ENCODE measurements around the gene TNFAIP1. TPM values are rescaled to one million over a fixed set of nuclear protein-coding genes. Genes with fewer than 3 reads are reported as not detected.

The TNFAIP1 gene
- total and polyA plus RNA-seq, 2 donors (not counting 1 experiment from before 2014, with no cell fraction given), result 23.0 to 40.7 TPM

DNA sequence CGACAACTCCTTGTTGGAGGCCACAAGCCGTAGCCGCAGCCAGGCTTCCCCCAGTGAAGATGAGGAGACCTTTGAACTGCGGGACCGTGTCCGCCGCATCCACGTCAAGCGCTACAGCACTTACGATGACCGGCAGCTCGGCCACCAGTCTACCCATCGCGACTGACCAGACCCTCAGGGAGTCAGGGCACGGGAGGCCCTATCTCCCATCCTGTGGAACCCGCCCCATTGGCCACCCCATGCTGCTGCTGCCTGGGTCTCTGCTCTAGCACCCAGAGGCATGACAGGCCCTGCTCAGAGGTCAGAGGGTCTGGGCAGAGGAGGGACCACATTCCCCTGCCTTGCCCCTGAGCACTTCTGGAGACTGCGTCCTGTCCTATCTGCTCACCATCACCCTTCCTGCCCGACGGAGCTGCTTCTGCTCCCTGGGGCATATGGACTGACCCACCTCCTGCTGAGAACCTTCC is 8.9 kb downstream of the TNFAIP1 start:
- H3K27ac ChIP-seq (ENCODE audit: insufficient read depth, low read length), result no peak overlapping the region
- H3K36me3 ChIP-seq (ENCODE audit: control insufficient read depth, insufficient read depth, low read length), result peaks cover 44% of the 10 kb centered on the region

DNA sequence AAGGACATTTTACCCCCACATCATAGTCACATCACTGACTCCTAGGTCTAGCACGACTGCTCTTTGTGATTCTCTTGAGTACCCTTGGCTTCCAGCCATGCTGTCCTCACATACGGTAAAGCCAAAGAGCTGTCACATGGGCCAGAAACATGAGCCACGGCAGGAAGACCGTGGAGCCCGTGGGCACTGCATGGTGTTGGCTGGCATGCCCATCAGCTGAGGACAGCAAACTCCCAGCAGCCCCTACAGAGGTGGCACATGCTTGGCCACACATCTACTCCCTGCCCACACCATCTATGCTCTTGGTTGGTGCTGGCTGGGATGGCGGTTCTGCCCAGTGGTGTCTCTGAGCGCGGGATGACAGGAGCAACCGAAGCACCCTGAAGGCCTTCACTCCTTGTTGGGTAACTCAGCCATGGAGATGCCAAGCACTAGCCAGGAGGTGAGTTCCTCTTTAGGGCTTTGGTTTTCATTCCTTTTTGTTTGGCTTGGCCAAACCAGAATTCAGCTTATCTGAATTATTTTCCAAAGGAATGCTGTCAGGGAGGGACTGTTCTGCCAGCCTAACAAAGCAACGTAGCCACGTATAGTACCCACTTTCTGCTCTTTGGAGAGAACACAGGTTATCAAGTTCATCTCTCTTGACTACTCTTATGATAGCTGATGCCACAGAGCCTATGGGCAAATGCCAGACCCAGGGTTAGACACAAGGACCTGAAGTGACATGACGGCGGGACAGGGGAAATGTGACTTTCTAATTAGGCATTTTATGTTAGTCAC is 10.0 kb downstream of the TNFAIP1 start:
- peak in 1 of 2 donors; percentile 64 for DNase-seq (ENCODE audit: low read depth in 2 of 2)
- H3K27ac ChIP-seq (ENCODE audit: insufficient read depth, low read length), result peak overlapping the region; percentile 47
- no peak overlapping the region for H3K4me2 ChIP-seq (ENCODE audit: extremely low read depth, insufficient read depth, low read length)
- H3K4me1 ChIP-seq (ENCODE audit: control insufficient read depth, extremely low read depth, insufficient read depth, low read length), result peaks cover 17% of the 10 kb centered on the region
- TF ChIP-seq, protein P1, sequence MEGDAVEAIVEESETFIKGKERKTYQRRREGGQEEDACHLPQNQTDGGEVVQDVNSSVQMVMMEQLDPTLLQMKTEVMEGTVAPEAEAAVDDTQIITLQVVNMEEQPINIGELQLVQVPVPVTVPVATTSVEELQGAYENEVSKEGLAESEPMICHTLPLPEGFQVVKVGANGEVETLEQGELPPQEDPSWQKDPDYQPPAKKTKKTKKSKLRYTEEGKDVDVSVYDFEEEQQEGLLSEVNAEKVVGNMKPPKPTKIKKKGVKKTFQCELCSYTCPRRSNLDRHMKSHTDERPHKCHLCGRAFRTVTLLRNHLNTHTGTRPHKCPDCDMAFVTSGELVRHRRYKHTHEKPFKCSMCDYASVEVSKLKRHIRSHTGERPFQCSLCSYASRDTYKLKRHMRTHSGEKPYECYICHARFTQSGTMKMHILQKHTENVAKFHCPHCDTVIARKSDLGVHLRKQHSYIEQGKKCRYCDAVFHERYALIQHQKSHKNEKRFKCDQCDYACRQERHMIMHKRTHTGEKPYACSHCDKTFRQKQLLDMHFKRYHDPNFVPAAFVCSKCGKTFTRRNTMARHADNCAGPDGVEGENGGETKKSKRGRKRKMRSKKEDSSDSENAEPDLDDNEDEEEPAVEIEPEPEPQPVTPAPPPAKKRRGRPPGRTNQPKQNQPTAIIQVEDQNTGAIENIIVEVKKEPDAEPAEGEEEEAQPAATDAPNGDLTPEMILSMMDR (conservative IDR thresholded peaks at IDR 0.05 in 1 of 2, IDR thresholded peaks at IDR 0.05 in 1 of 2; ENCODE audit: low read depth in 1 of 2, low read length in 2 of 2), result no peak
- TF ChIP-seq EZH2 (IDR thresholded peaks at IDR 0.05; ENCODE audit: low read length, missing control alignments), result no peak
- no peaks in the 10 kb centered on the region for H3K79me2 ChIP-seq (ENCODE audit: control insufficient read depth, insufficient read depth, low read length)
- no peaks in the 10 kb centered on the region for H3K9me3 ChIP-seq (ENCODE audit: control insufficient read depth, insufficient read depth, low read depth, low read length)
- no peaks in the 10 kb centered on the region for H4K20me1 ChIP-seq (ENCODE audit: control insufficient read depth, extremely low read depth, insufficient read depth, low read length)
- H3K36me3 ChIP-seq (ENCODE audit: control insufficient read depth, insufficient read depth, low read length), result peaks cover 43% of the 10 kb centered on the region
- H2AFZ ChIP-seq (ENCODE audit: low read length), result no peak overlapping the region
- H3K4me3 ChIP-seq (replicated peaks in 1 of 4; ENCODE audit: control extremely low read depth in 1 of 4, insufficient read depth in 1 of 4, low read depth in 3 of 4, low read length in 4 of 4), result no peak overlapping the region
- H3K9ac ChIP-seq (ENCODE audit: insufficient read depth, low read length), result no peak overlapping the region
- H3K27me3 ChIP-seq (ENCODE audit: control insufficient read depth, insufficient read depth, low read length), result no peaks in the 10 kb centered on the region

More for the DNA sequence above, 8.9 kb downstream of the TNFAIP1 start:
- Histone ChIP-seq H3K4me1 (ENCODE audit: control insufficient read depth, extremely low read depth, insufficient read depth, low read length) (peaks cover 17% of the 10 kb centered on the region), H4K20me1 (ENCODE audit: control insufficient read depth, extremely low read depth, insufficient read depth, low read length) (no peaks in the 10 kb centered on the region), H2AFZ (ENCODE audit: low read length) (no peak overlapping the region), H3K9me3 (ENCODE audit: control insufficient read depth, insufficient read depth, low read depth, low read length) (no peaks in the 10 kb centered on the region), H3K9ac (ENCODE audit: insufficient read depth, low read length) (no peak overlapping the region), H3K4me3 (replicated peaks in 1 of 4; ENCODE audit: control extremely low read depth in 1 of 4, insufficient read depth in 1 of 4, low read depth in 3 of 4, low read length in 4 of 4) (no peak overlapping the region), H3K79me2 (ENCODE audit: control insufficient read depth, insufficient read depth, low read length) (peaks cover 3% of the 10 kb centered on the region), H3K4me2 (ENCODE audit: extremely low read depth, insufficient read depth, low read length) (no peak overlapping the region), H3K27me3 (ENCODE audit: control insufficient read depth, insufficient read depth, low read length) (no peaks in the 10 kb centered on the region)
- TF ChIP-seq EZH2 (IDR thresholded peaks at IDR 0.05; ENCODE audit: low read length, missing control alignments), result no peak
- TF ChIP-seq, protein P1 (conservative IDR thresholded peaks at IDR 0.05 in 1 of 2, IDR thresholded peaks at IDR 0.05 in 1 of 2; ENCODE audit: low read depth in 1 of 2, low read length in 2 of 2), result no peak
- no peak for DNase-seq (ENCODE audit: low read depth in 2 of 2)

DNA sequence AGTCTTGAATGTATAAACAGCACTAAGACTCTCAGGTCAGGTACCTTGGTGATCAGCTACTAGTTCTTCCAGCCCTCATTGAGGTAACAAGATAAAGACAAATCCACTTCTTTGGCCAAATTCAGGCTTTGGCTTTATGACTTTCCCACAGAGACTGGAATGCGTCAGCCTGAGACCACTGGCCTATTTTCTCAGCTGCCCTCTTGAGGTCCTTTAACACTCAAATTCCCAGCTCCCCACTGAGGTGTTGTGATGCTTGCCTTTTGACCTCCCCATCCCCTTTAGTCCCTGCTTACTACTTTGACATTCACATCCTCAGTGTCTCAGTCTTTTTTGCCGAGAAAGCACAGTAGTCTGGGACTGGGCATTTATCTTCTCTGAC is 10.6 kb downstream of the TNFAIP1 start:
- no peak overlapping the region for H3K4me2 ChIP-seq (ENCODE audit: extremely low read depth, insufficient read depth, low read length)
- peak in 1 of 2 donors; percentile 72 for DNase-seq (ENCODE audit: low read depth in 2 of 2)

More for the DNA sequence above, 10.6 kb downstream of the TNFAIP1 start:
- Histone ChIP-seq H3K36me3 (ENCODE audit: control insufficient read depth, insufficient read depth, low read length) (peaks cover 45% of the 10 kb centered on the region), H3K4me1 (ENCODE audit: control insufficient read depth, extremely low read depth, insufficient read depth, low read length) (peaks cover 17% of the 10 kb centered on the region), H2AFZ (ENCODE audit: low read length) (no peak overlapping the region), H3K4me3 (replicated peaks in 1 of 4; ENCODE audit: control extremely low read depth in 1 of 4, insufficient read depth in 1 of 4, low read depth in 3 of 4, low read length in 4 of 4) (no peak overlapping the region), H3K79me2 (ENCODE audit: control insufficient read depth, insufficient read depth, low read length) (no peaks in the 10 kb centered on the region), H3K9ac (ENCODE audit: insufficient read depth, low read length) (no peak overlapping the region), H3K9me3 (ENCODE audit: control insufficient read depth, insufficient read depth, low read depth, low read length) (no peaks in the 10 kb centered on the region), H4K20me1 (ENCODE audit: control insufficient read depth, extremely low read depth, insufficient read depth, low read length) (no peaks in the 10 kb centered on the region), H3K27me3 (ENCODE audit: control insufficient read depth, insufficient read depth, low read length) (no peaks in the 10 kb centered on the region), H3K27ac (ENCODE audit: insufficient read depth, low read length) (peak overlapping the region; percentile 47)
- TF ChIP-seq EZH2 (IDR thresholded peaks at IDR 0.05; ENCODE audit: low read length, missing control alignments), result no peak
- TF ChIP-seq, protein P1 (conservative IDR thresholded peaks at IDR 0.05 in 1 of 2, IDR thresholded peaks at IDR 0.05 in 1 of 2; ENCODE audit: low read depth in 1 of 2, low read length in 2 of 2), result no peak

Data from fibroblast of lung (primary cell).